ENCODE results near the gene PPP3CA. TPM values are rescaled to one million over a fixed set of nuclear protein-coding genes. Genes with fewer than 3 reads are reported as not detected.

Gene PPP3CA
- total RNA-seq, 2 experiments from 2014 or later: 31.1 to 33.4 TPM

DNA sequence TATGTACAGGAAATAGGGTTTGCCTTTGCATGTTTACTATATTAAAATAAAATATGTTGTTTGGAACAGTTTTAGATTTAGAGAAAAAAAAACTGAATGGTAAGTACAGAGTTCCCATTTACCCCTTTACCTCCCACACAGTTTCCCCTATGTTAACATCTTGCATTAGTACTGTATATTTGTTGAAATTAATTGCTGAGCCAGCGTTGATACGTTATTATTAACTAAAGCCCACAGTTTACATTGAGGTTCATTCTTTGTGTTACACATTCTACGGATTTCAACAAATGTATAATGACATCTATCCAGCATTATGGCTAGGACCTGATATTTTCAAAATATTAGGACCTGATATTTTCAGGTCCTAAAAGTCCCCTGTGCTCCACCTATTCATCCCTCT lies 70.7 kb downstream of the PPP3CA start:
- H3K4me3 Mint-ChIP-seq: no peak overlapping the region
- ATAC-seq (ENCODE audit: low read depth) (no peak), DNase-seq (no peak)
- peaks cover 10% of the 10 kb centered on the region for H3K4me1 Mint-ChIP-seq
- H3K9me3 Mint-ChIP-seq: no peaks in the 10 kb centered on the region
- H3K27ac Mint-ChIP-seq: no peak overlapping the region
- POLR2A ChIA-PET: no interaction called here
- no peaks in the 10 kb centered on the region for H3K27me3 Mint-ChIP-seq
- H3K36me3 Mint-ChIP-seq: peaks cover 8% of the 10 kb centered on the region

DNA sequence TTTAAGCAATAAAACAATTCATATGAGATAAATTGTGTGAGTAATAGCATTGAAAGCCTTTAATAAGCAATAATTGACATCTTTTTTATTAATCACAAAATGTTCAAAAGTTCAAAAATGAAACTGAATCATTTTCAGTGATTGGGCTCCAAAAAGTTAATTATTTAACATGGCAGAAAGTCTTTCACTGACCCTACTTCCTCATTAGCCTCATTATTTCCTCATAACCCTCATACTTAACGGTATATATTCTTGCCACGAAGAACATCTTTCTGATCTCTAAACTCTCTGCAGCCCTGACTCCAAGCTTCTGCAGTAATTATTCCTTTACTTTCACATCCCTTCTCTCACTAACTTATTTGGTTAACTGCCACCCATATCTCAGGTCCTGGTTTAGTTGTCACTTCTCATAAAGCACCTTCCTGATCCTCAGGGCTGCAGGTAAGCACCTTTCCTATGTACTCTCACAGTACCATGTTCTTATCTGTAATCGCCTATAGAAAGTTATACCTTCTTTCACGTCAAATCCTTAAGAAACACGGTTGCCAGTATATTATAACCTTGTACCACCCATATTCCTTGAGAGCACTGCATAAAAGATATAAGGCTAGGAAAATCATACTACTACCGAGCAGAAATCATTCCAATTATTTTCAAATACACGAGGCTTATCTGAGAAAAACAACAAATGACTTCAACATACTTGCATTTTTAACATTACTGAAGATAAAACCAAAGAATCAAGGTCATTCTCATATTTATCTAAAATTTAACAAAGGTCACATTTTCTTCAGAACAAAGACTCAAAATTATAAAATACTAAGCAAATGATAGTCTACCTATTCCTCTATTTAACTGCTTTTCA lies 72.2 kb downstream of the PPP3CA start:
- Mint-ChIP-seq H3K27me3 (no peaks in the 10 kb centered on the region), H3K4me1 (peaks cover 14% of the 10 kb centered on the region), H3K27ac (no peak overlapping the region), H3K36me3 (peaks cover 2% of the 10 kb centered on the region), H3K4me3 (no peak overlapping the region), H3K9me3 (no peaks in the 10 kb centered on the region)
- POLR2A ChIA-PET: no interaction called here
- ATAC-seq (ENCODE audit: low read depth) (no peak), DNase-seq (no peak)

- no peaks in the 10 kb centered on the region for H3K27me3 Mint-ChIP-seq
- H3K36me3 Mint-ChIP-seq: peaks cover 2% of the 10 kb centered on the region
- H3K4me3 Mint-ChIP-seq: no peak overlapping the region
- no peak for ATAC-seq (ENCODE audit: low read depth)
- peaks cover 10% of the 10 kb centered on the region for H3K4me1 Mint-ChIP-seq
- no peak for DNase-seq
- no peak overlapping the region for H3K27ac Mint-ChIP-seq
- no peaks in the 10 kb centered on the region for H3K9me3 Mint-ChIP-seq
- POLR2A ChIA-PET: no interaction called here
Measured at GRCh38 chr4:101271516-101271915, 75.8 kb downstream of the PPP3CA start.

DNA sequence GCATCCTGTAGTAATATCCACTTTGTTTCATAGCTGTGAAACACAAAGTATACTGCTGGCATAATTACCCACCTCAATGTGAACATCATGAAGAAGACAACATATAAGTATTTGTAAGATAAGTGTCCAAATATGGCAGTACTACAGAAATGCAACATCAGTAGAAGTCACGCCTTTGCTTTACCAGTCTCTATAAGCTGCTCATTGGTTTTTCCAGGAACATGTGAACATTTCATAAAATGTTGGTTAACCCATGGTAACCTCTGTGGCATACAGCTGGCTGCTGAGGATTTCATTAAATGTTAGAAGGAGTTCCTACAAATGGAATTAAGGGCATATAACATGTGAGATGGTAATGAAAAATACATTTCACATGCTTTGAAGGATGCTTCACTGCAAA lies 77.6 kb downstream of the PPP3CA start:
- H3K9me3 Mint-ChIP-seq: no peaks in the 10 kb centered on the region
- H3K4me3 Mint-ChIP-seq: no peak overlapping the region
- peaks cover 10% of the 10 kb centered on the region for H3K4me1 Mint-ChIP-seq
- H3K27me3 Mint-ChIP-seq: no peaks in the 10 kb centered on the region
- DNase-seq: no peak
- POLR2A ChIA-PET: interaction anchor here (0.6 kb wide), 1 partner anchor 213 kb away, joined by 4 read pairs; no protein-coding TSS in a partner anchor
- no peak for ATAC-seq (ENCODE audit: low read depth)
- H3K27ac Mint-ChIP-seq: no peak overlapping the region
- peaks cover 2% of the 10 kb centered on the region for H3K36me3 Mint-ChIP-seq

- Mint-ChIP-seq H3K36me3 (peaks cover 2% of the 10 kb centered on the region), H3K27ac (no peak overlapping the region), H3K9me3 (no peaks in the 10 kb centered on the region), H3K4me1 (peaks cover 9% of the 10 kb centered on the region), H3K4me3 (no peak overlapping the region), H3K27me3 (no peaks in the 10 kb centered on the region)
- ATAC-seq (ENCODE audit: low read depth): no peak
- POLR2A ChIA-PET: interaction anchor here (0.6 kb wide), 1 partner anchor 82 kb away, joined by 3 read pairs; the partner anchor contains the start of gene PPP3CA
- no peak for DNase-seq
Measured at GRCh38 chr4:101265816-101266172, 81.5 kb downstream of the PPP3CA start.

- Mint-ChIP-seq H3K36me3 (peaks cover 2% of the 10 kb centered on the region), H3K4me1 (peaks cover 8% of the 10 kb centered on the region), H3K4me3 (no peak overlapping the region), H3K9me3 (no peaks in the 10 kb centered on the region), H3K27ac (no peak overlapping the region), H3K27me3 (no peaks in the 10 kb centered on the region)
- DNase-seq: no peak
- POLR2A ChIA-PET: interaction anchor here (0.6 kb wide), 1 partner anchor 82 kb away, joined by 3 read pairs; the partner anchor contains the start of gene PPP3CA
- no peak for ATAC-seq (ENCODE audit: low read depth)
Measured at GRCh38 chr4:101264993-101265815, 82.1 kb downstream of the PPP3CA start.

GRCh38 chr4:101264512-101264911 lies 82.8 kb downstream of the PPP3CA start:
- Mint-ChIP-seq H3K4me3 (no peak overlapping the region), H3K4me1 (peaks cover under 1% of the 10 kb centered on the region), H3K27ac (no peak overlapping the region)

GRCh38 chr4:101262683-101263082 lies 84.6 kb downstream of the PPP3CA start:
- no peak overlapping the region for H3K4me3 Mint-ChIP-seq
- ATAC-seq (ENCODE audit: low read depth) (no peak), DNase-seq (no peak)
- POLR2A ChIA-PET: no interaction called here
- H3K36me3 Mint-ChIP-seq: peaks cover 3% of the 10 kb centered on the region
- H3K27me3 Mint-ChIP-seq: no peaks in the 10 kb centered on the region
- no peaks in the 10 kb centered on the region for H3K9me3 Mint-ChIP-seq
- H3K27ac Mint-ChIP-seq: no peak overlapping the region
- peaks cover 5% of the 10 kb centered on the region for H3K4me1 Mint-ChIP-seq

More at GRCh38 chr4:101264512-101264911, 82.8 kb downstream of the PPP3CA start:
- no peak for ATAC-seq (ENCODE audit: low read depth)
- POLR2A ChIA-PET: no interaction called here
- DNase-seq: no peak
- Mint-ChIP-seq H3K27me3 (no peaks in the 10 kb centered on the region), H3K36me3 (peaks cover 5% of the 10 kb centered on the region), H3K9me3 (no peaks in the 10 kb centered on the region)

DNA sequence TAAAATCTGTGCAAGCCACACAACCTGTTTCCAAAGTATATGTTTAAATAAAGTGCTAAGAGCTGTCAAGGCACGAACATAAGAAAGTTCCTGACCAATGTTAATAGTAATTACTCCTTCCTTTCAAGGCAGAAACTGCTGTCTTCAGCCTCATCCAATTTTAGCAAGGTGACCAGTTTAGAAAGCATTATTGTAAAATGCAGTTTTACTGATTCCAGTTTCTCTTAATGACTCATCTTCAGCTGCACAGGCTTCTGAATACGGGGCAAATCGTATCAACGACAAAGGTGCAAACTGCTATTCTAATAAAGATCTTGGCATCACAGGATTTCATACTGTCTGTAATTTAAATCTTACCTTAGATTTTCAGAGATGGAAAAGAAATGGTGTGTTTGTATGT lies 87.5 kb downstream of the PPP3CA start:
- Mint-ChIP-seq H3K36me3 (peaks cover 3% of the 10 kb centered on the region), H3K27me3 (no peaks in the 10 kb centered on the region), H3K9me3 (no peaks in the 10 kb centered on the region), H3K27ac (no peak overlapping the region), H3K4me1 (peaks cover 7% of the 10 kb centered on the region), H3K4me3 (no peak overlapping the region)
- POLR2A ChIA-PET: no interaction called here
- ATAC-seq (ENCODE audit: low read depth) (no peak), DNase-seq (no peak)

DNA sequence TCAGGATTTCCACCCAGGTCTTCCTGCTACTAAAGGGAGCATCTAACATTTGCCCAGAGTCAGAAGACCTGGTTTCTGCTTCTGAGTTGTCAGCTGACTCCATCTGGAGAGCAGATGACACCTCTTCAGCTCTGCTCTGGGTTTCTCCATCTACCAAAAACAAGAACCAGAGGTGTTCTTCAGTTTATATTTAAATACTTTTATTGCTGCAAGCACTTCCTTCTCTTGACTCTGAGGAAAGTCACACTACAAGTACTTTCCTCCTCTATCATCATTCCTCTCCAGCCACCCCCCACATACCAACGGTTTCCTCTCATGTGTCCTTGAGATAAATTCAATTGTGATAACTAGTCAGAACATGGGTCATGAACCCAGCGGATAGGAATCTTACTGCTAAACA lies 88.4 kb downstream of the PPP3CA start:
- DNase-seq: no peak
- H3K36me3 Mint-ChIP-seq: peaks cover 3% of the 10 kb centered on the region
- H3K27me3 Mint-ChIP-seq: no peaks in the 10 kb centered on the region
- peaks cover 7% of the 10 kb centered on the region for H3K4me1 Mint-ChIP-seq
- H3K27ac Mint-ChIP-seq: no peak overlapping the region
- no peaks in the 10 kb centered on the region for H3K9me3 Mint-ChIP-seq
- no peak overlapping the region for H3K4me3 Mint-ChIP-seq
- ATAC-seq (ENCODE audit: low read depth): no peak
- POLR2A ChIA-PET: no interaction called here

- peaks cover 3% of the 10 kb centered on the region for H3K36me3 Mint-ChIP-seq
- peaks cover 15% of the 10 kb centered on the region for H3K4me1 Mint-ChIP-seq
- H3K27me3 Mint-ChIP-seq: no peaks in the 10 kb centered on the region
- no peak overlapping the region for H3K4me3 Mint-ChIP-seq
- POLR2A ChIA-PET: no interaction called here
- ATAC-seq (ENCODE audit: low read depth) (no peak), DNase-seq (no peak)
- H3K27ac Mint-ChIP-seq: no peak overlapping the region
- H3K9me3 Mint-ChIP-seq: no peaks in the 10 kb centered on the region
Measured at GRCh38 chr4:101256222-101256621, 91.1 kb downstream of the PPP3CA start.

DNA sequence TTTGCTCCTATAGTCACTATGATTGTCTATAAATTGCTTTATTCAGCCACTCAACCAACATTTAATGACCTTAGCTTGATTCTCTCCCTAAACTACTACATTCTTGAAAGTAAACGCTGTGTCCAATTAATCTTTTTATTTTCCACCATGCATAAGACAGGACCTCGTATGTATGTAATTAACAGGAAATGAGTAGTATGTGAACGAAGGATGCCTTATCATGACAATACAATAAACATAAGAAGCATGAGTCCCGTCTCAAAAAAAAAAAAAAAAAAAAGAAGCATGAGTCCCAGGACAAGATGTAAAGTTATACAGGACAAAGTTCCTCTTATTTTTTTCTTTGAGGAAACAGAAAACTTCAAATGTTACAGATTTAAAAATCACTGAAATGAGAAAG lies 92.5 kb downstream of the PPP3CA start:
- Mint-ChIP-seq H3K4me3 (no peak overlapping the region), H3K9me3 (no peaks in the 10 kb centered on the region), H3K4me1 (peaks cover 15% of the 10 kb centered on the region), H3K27ac (no peak overlapping the region), H3K27me3 (no peaks in the 10 kb centered on the region), H3K36me3 (peaks cover 2% of the 10 kb centered on the region)
- ATAC-seq (ENCODE audit: low read depth) (no peak), DNase-seq (no peak)
- POLR2A ChIA-PET: no interaction called here

DNA sequence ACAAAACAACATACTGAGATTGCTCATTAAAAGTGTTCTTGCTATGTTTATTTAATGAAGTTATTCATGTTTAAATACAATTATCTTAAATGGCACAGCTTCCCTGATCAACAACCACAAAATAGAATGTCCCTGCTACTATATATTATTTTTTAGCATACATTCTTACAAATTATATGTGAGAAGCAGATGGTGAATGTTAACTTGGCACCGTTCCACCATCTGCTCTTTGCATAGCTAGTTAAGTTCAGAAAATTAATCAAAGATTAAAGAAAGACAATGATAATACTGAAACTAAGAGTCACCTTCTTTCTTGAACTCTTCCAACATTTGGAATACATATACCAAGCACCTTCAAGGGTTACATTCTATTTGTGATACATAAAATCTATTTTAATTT lies 94.2 kb downstream of the PPP3CA start:
- Mint-ChIP-seq H3K4me1 (peaks cover 10% of the 10 kb centered on the region), H3K27ac (no peak overlapping the region), H3K36me3 (no peaks in the 10 kb centered on the region), H3K9me3 (no peaks in the 10 kb centered on the region), H3K27me3 (no peaks in the 10 kb centered on the region), H3K4me3 (no peak overlapping the region)
- POLR2A ChIA-PET: no interaction called here
- ATAC-seq (ENCODE audit: low read depth) (no peak), DNase-seq (no peak)

DNA sequence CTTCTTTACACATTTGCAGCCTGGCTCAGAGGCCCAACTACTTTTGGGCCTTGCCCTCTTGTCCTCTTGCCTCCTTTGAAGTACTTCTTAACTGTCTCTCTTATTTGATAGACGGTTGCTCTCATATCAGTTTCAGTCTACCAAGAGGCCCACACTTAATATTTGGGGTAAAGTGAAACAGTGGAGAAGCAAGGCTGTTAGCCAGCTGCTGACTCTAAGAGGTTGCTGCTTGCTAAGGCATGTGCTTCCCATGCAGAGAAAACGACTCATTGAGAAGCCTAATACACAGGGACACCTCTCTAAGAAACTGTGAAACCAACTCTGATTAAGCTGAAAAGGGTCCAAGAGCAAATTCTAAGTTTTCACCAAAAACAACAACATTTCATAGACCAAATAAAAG lies 94.6 kb downstream of the PPP3CA start:
- ATAC-seq (ENCODE audit: low read depth): no peak
- POLR2A ChIA-PET: no interaction called here

More for the DNA sequence above, 94.6 kb downstream of the PPP3CA start:
- H3K27me3 Mint-ChIP-seq: no peaks in the 10 kb centered on the region
- no peak overlapping the region for H3K27ac Mint-ChIP-seq
- H3K36me3 Mint-ChIP-seq: no peaks in the 10 kb centered on the region
- H3K4me1 Mint-ChIP-seq: peaks cover 10% of the 10 kb centered on the region
- no peak for DNase-seq
- no peaks in the 10 kb centered on the region for H3K9me3 Mint-ChIP-seq
- H3K4me3 Mint-ChIP-seq: no peak overlapping the region

All from activated naive CD8-positive, alpha-beta T cell treated with anti-CD3 and anti-CD28 coated beads, Interleukin-2, amount 10 ng/mL, durations not matched to agents 7 days and 5 days (primary cell).